ENCODE results near the gene GK. TPM values are rescaled to one million over a fixed set of nuclear protein-coding genes. Genes with fewer than 3 reads are reported as not detected.

The GK gene
- total and polyA plus RNA-seq, 2 donors (not counting 3 experiments of a cell fraction or from before 2014, with no cell fraction given): 2.7 to 7.6 TPM

DNA sequence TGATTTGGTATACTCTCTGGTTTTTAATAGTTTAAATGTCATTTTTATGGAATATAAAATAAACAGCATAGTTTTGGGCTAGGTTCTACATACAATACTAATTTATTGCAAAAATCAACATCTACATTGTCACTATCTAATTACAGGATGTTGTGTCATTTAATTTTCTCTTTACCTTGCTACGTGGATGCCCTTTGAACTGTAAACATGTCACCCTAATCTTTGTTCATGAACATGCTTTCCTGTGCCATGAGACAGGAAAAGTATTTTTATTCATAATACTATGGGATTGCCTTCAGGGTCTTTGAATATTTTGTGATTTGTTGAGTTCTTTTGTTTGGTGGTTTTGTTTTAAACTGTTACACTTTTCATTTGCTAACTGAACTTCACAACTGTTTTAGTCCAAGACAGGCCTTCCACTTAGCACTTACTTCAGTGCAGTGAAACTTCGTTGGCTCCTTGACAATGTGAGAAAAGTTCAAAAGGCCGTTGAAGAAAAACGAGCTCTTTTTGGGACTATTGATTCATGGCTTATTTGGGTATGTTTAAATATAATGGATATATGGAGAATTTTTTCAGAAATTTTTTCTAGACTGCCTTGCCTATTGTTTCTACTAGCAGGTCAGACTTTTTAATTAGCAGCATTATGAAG lies 40.9 kb downstream of the GK start:
- ChIA-PET POLR2A (no interaction called here), CTCF (no interaction called here)
- no TSS peak for BruUV-seq (replicated peaks)
- Histone ChIP-seq H3K4me1 (ENCODE audit: control insufficient read depth, extremely low read depth, insufficient read depth, low read length) (peaks cover 7% of the 10 kb centered on the region), H3K9me1 (replicated peaks; ENCODE audit: control insufficient read depth, extremely low read depth, insufficient read depth, low read length) (no peaks in the 10 kb centered on the region), H3K4me2 (ENCODE audit: insufficient read depth, low read length) (no peak overlapping the region), H4K20me1 (replicated peaks; ENCODE audit: control insufficient read depth, extremely low read depth, insufficient read depth, low read length) (no peaks in the 10 kb centered on the region), H2AFZ (ENCODE audit: low read depth, low read length) (no peak overlapping the region), H3K79me2 (ENCODE audit: control insufficient read depth, insufficient read depth, low read length) (no peaks in the 10 kb centered on the region), H3K9me3 (replicated peaks; ENCODE audit: control insufficient read depth, insufficient read depth, low read length) (no peaks in the 10 kb centered on the region), H3K9ac (replicated peaks; ENCODE audit: extremely low read depth, insufficient read depth, low read length) (no peak overlapping the region), H3K36me3 (ENCODE audit: control insufficient read depth in 2 of 2, extremely low read depth in 1 of 2, insufficient read depth in 2 of 2, low read length in 2 of 2) (no peaks in the 10 kb centered on the region), H3K27me3 (ENCODE audit: control insufficient read depth in 2 of 2, insufficient read depth in 2 of 2, low read length in 2 of 2) (no peaks in the 10 kb centered on the region), H3K27ac (ENCODE audit: insufficient read depth, low read depth, low read length) (no peak overlapping the region), H3K4me3 (replicated peaks in 1 of 3; ENCODE audit: insufficient read depth in 1 of 3, low read depth in 1 of 3, low read length in 3 of 3) (no peak overlapping the region)
- no peak for TF ChIP-seq EZH2 (IDR thresholded peaks at IDR 0.05; ENCODE audit: borderline replicate concordance, low read depth, low read length, severe bottlenecking)
- TF ChIP-seq POLR2AphosphoS5 (IDR thresholded peaks at IDR 0.05; ENCODE audit: insufficient read depth, low read depth, low read length): no peak
- TF ChIP-seq GATA2 (IDR thresholded peaks at IDR 0.05; ENCODE audit: insufficient read depth, insufficient read length, low read depth, low read length): no peak
- TF ChIP-seq, protein P1, sequence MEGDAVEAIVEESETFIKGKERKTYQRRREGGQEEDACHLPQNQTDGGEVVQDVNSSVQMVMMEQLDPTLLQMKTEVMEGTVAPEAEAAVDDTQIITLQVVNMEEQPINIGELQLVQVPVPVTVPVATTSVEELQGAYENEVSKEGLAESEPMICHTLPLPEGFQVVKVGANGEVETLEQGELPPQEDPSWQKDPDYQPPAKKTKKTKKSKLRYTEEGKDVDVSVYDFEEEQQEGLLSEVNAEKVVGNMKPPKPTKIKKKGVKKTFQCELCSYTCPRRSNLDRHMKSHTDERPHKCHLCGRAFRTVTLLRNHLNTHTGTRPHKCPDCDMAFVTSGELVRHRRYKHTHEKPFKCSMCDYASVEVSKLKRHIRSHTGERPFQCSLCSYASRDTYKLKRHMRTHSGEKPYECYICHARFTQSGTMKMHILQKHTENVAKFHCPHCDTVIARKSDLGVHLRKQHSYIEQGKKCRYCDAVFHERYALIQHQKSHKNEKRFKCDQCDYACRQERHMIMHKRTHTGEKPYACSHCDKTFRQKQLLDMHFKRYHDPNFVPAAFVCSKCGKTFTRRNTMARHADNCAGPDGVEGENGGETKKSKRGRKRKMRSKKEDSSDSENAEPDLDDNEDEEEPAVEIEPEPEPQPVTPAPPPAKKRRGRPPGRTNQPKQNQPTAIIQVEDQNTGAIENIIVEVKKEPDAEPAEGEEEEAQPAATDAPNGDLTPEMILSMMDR (IDR thresholded peaks at IDR 0.05; ENCODE audit: extremely low read depth in 1 of 2, insufficient read depth in 1 of 2, low read depth in 1 of 2, low read length in 2 of 2): no peak
- TF ChIP-seq FOS (IDR thresholded peaks at IDR 0.05; ENCODE audit: borderline replicate concordance, insufficient read depth, low read length): no peak
- TF ChIP-seq MYC (IDR thresholded peaks at IDR 0.05; ENCODE audit: low read depth, low read length): no peak
- TF ChIP-seq POLR2A (IDR thresholded peaks at IDR 0.05; ENCODE audit: low read depth, low read length): no peak
- TF ChIP-seq JUN (IDR thresholded peaks at IDR 0.05; ENCODE audit: borderline replicate concordance, insufficient read depth, insufficient read length, low read depth): no peak
- TF ChIP-seq, protein P2, sequence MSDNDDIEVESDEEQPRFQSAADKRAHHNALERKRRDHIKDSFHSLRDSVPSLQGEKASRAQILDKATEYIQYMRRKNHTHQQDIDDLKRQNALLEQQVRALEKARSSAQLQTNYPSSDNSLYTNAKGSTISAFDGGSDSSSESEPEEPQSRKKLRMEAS (IDR thresholded peaks at IDR 0.05; ENCODE audit: insufficient read depth, insufficient read length): no peak
- no peak for DNase-seq (ENCODE audit: low read depth, low spot score)
- intact Hi-C loops (cut with micrococcal nuclease) (loop anchor here (5.0 kb wide), 1 partner anchor 42 kb away; the partner anchor contains the start of gene GK), dilution Hi-C loops (cut with MboI; ENCODE audit: extremely low pct_ligation_motif_present, low sequenced_read_pairs) (no loop called here)
- no peak for FAIRE-seq
